GM18861 (cell line): ENCODE results near the gene MTHFSD.

Experiments used
- ATAC-seq: cut with Tn5 transposase; IDR thresholded peaks from one replicate; pipeline ENCODE4 v1.9.1; 2021; ENCODE audit not compliant: unreplicated experiment

The MTHFSD gene

GRCh38 chr16:86504315-86505184 is 50.5 kb downstream of the MTHFSD start:
- no peak for ATAC-seq

- ATAC-seq = no peak
These were observed 51.2 kb downstream of the MTHFSD start for GRCh38 chr16:86503830-86504229.

GRCh38 chr16:86502856-86503748 is 51.9 kb downstream of the MTHFSD start:
- no peak for ATAC-seq

GRCh38 chr16:86501989-86502855 is 52.8 kb downstream of the MTHFSD start:
- no peak for ATAC-seq

GRCh38 chr16:86500708-86501510 is 54.1 kb downstream of the MTHFSD start:
- ATAC-seq = no peak

- no peak for ATAC-seq
These were observed 54.9 kb downstream of the MTHFSD start for GRCh38 chr16:86499889-86500707.

- ATAC-seq = no peak
These were observed 55.6 kb downstream of the MTHFSD start for GRCh38 chr16:86499440-86499786.

- no peak for ATAC-seq
These were observed 56.2 kb downstream of the MTHFSD start for GRCh38 chr16:86498671-86499439.

GRCh38 chr16:86498155-86498670 is 56.8 kb downstream of the MTHFSD start:
- no peak for ATAC-seq

- ATAC-seq = no peak
These were observed 57.4 kb downstream of the MTHFSD start for GRCh38 chr16:86497551-86498021.

- no peak for ATAC-seq
These were observed 58.0 kb downstream of the MTHFSD start for GRCh38 chr16:86496929-86497461.

GRCh38 chr16:86496262-86496928 is 58.6 kb downstream of the MTHFSD start:
- ATAC-seq = no peak

- no peak for ATAC-seq
These were observed 59.2 kb downstream of the MTHFSD start for GRCh38 chr16:86495756-86496261.

- ATAC-seq = no peak
These were observed 59.7 kb downstream of the MTHFSD start for GRCh38 chr16:86495357-86495701.

GRCh38 chr16:86494565-86495356 is 60.3 kb downstream of the MTHFSD start:
- ATAC-seq = no peak

- ATAC-seq = no peak
These were observed 60.9 kb downstream of the MTHFSD start for GRCh38 chr16:86494039-86494564.
